ENCODE measurements around the gene TRPM3.
A peak's percentile ranks its signal among the peaks of the same experiment; 100 is the strongest.

TRPM3 gene

GRCh38 chr9:70511858-70512257 is 609.6 kb downstream of the TRPM3 start:
- no peak for DNase-seq (ENCODE audit: low spot score)

GRCh38 chr9:70510157-70510770 is 611.2 kb downstream of the TRPM3 start:
- DNase-seq (ENCODE audit: low spot score): peak; percentile 7

GRCh38 chr9:70506159-70506558 is 615.3 kb downstream of the TRPM3 start:
- no peak for DNase-seq (ENCODE audit: low spot score)

- DNase-seq (ENCODE audit: low spot score): no peak
Observed at GRCh38 chr9:70504834-70505233, 616.6 kb downstream of the TRPM3 start.

GRCh38 chr9:70502690-70503089 is 618.7 kb downstream of the TRPM3 start:
- DNase-seq (ENCODE audit: low spot score): no peak

- DNase-seq (ENCODE audit: low spot score): no peak
Observed at GRCh38 chr9:70500793-70501192, 620.6 kb downstream of the TRPM3 start.

GRCh38 chr9:70499621-70500020 is 621.8 kb downstream of the TRPM3 start:
- no peak for DNase-seq (ENCODE audit: low spot score)

GRCh38 chr9:70498866-70499265 is 622.6 kb downstream of the TRPM3 start:
- DNase-seq (ENCODE audit: low spot score): no peak

GRCh38 chr9:70496244-70496643 is 625.2 kb downstream of the TRPM3 start:
- DNase-seq (ENCODE audit: low spot score): no peak

GRCh38 chr9:70495514-70495913 is 625.9 kb downstream of the TRPM3 start:
- DNase-seq (ENCODE audit: low spot score): no peak

- no peak for DNase-seq (ENCODE audit: low spot score)
Observed at GRCh38 chr9:70494221-70494620, 627.2 kb downstream of the TRPM3 start.

GRCh38 chr9:70493029-70493428 is 628.4 kb downstream of the TRPM3 start:
- DNase-seq (ENCODE audit: low spot score): no peak

GRCh38 chr9:70492319-70492777 is 629.1 kb downstream of the TRPM3 start:
- DNase-seq (ENCODE audit: low spot score): no peak

GRCh38 chr9:70491426-70492318 is 629.7 kb downstream of the TRPM3 start:
- no peak for DNase-seq (ENCODE audit: low spot score)

GRCh38 chr9:70490478-70490877 is 630.9 kb downstream of the TRPM3 start:
- DNase-seq (ENCODE audit: low spot score): peak; percentile 10

GRCh38 chr9:70488793-70489105 is 632.7 kb downstream of the TRPM3 start:
- no peak for DNase-seq (ENCODE audit: low spot score)

- no peak for DNase-seq (ENCODE audit: low spot score)
Observed at GRCh38 chr9:70488098-70488792, 633.2 kb downstream of the TRPM3 start.

- no peak for DNase-seq (ENCODE audit: low spot score)
Observed at GRCh38 chr9:70486127-70486526, 635.3 kb downstream of the TRPM3 start.

- DNase-seq (ENCODE audit: low spot score): no peak
Observed at GRCh38 chr9:70485273-70485858, 636.1 kb downstream of the TRPM3 start.

- DNase-seq (ENCODE audit: low spot score): peak; percentile 62
Observed at GRCh38 chr9:70484232-70485130, 636.9 kb downstream of the TRPM3 start.

- no peak for DNase-seq (ENCODE audit: low spot score)
Observed at GRCh38 chr9:70481471-70481870, 640.0 kb downstream of the TRPM3 start.
